ENCODE data around the gene ZNF441. TPM values are rescaled to one million over a fixed set of nuclear protein-coding genes. Genes with fewer than 3 reads are reported as not detected.

Gene ZNF441
- total and polyA plus RNA-seq, 2 of the 13 experiments (the other 11 are each of a cell fraction or from before 2014, with no cell fraction given): 2.8 to 10.0 TPM

DNA sequence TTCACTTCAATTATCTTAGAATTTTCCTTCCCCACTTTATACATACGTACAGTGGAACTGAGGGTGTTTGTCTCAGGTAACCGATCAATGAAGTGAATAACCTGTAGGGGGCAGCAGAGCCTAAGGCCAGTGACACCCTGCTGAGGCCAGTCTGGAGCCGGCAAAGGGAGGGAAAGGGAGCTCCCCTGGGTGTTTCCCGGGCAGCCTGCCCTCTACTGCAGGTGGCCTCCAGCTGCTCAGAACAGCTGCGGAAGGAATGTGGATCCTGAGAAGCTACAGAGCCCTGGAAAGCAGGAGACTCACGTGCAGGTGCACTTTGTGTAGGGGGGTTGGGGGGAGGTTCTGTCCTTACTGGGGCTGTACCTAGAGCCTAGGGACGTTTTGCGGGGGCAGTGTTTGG is 30.7 kb downstream of the ZNF441 start (continued):
- no peak for TF ChIP-seq FOSL1 (CRISPR knock-in tag; IDR thresholded peaks at IDR 0.05; ENCODE audit: borderline replicate concordance)
- TF ChIP-seq SIX4 (CRISPR knock-in tag; IDR thresholded peaks at IDR 0.05): 0 out of 2 replicates have a peak, but pooled peaks have one; percentile 30
- TF ChIP-seq, protein P1, sequence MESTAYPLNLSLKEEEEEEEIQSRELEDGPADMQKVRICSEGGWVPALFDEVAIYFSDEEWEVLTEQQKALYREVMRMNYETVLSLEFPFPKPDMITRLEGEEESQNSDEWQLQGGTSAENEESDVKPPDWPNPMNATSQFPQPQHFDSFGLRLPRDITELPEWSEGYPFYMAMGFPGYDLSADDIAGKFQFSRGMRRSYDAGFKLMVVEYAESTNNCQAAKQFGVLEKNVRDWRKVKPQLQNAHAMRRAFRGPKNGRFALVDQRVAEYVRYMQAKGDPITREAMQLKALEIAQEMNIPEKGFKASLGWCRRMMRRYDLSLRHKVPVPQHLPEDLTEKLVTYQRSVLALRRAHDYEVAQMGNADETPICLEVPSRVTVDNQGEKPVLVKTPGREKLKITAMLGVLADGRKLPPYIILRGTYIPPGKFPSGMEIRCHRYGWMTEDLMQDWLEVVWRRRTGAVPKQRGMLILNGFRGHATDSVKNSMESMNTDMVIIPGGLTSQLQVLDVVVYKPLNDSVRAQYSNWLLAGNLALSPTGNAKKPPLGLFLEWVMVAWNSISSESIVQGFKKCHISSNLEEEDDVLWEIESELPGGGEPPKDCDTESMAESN (CRISPR knock-in tag; conservative IDR thresholded peaks at IDR 0.05): 0 out of 2 replicates have a peak, but pooled peaks have one; percentile 29
- no peak for TF ChIP-seq ONECUT2 (CRISPR knock-in tag; IDR thresholded peaks at IDR 0.05)
- TF ChIP-seq ZNF33B (CRISPR knock-in tag; IDR thresholded peaks at IDR 0.05): 0 out of 2 replicates have a peak, but pooled peaks have one; percentile 27
- no peak for TF ChIP-seq ESRRA (CRISPR knock-in tag; IDR thresholded peaks at IDR 0.05; ENCODE audit: low read depth)
- no peak for TF ChIP-seq MED13 (CRISPR knock-in tag; IDR thresholded peaks at IDR 0.05)
- TF ChIP-seq, protein P2, sequence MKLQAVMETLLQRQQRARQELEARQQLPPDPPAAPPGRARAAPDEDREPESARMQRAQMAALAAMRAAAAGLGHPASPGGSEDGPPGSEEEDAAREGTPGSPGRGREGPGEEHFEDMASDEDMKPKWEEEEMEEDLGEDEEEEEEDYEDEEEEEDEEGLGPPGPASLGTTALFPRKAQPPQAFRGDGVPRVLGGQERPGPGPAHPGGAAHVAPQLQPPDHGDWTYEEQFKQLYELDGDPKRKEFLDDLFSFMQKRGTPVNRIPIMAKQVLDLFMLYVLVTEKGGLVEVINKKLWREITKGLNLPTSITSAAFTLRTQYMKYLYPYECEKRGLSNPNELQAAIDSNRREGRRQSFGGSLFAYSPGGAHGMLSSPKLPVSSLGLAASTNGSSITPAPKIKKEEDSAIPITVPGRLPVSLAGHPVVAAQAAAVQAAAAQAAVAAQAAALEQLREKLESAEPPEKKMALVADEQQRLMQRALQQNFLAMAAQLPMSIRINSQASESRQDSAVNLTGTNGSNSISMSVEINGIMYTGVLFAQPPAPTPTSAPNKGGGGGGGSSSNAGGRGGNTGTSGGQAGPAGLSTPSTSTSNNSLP (IDR thresholded peaks at IDR 0.05; ENCODE audit: low read depth, low read length): peak; percentile 42; the same call in 1 of the 2 replicates
- TF ChIP-seq RCOR2 (CRISPR knock-in tag; IDR thresholded peaks at IDR 0.05): no peak
- peak; percentile 55; the same call in 1 of the 2 replicates for TF ChIP-seq RXRB (CRISPR knock-in tag; IDR thresholded peaks at IDR 0.05; ENCODE audit: borderline replicate concordance)
- peak; percentile 41; the same call in 1 of the 2 replicates for TF ChIP-seq FOXO1 (CRISPR knock-in tag; IDR thresholded peaks at IDR 0.05)
- TF ChIP-seq MXD4 (CRISPR knock-in tag; IDR thresholded peaks at IDR 0.05): peak; percentile 62; the same call in 1 of the 2 replicates
- peak; percentile 73 for TF ChIP-seq SMC3 (IDR thresholded peaks at IDR 0.05; ENCODE audit: low read length)
- 0 out of 2 replicates have a peak, but pooled peaks have one; percentile 24 for TF ChIP-seq FOXC1 (CRISPR knock-in tag; IDR thresholded peaks at IDR 0.05; ENCODE audit: borderline replicate concordance)
- peak in 1 of 2 experiments; percentile 49; a peak in 1 of 4 replicates for TF ChIP-seq KLF16 (CRISPR knock-in tag; IDR thresholded peaks at IDR 0.05)
- no peak for TF ChIP-seq ZNF549 (CRISPR knock-in tag; IDR thresholded peaks at IDR 0.05)
- TF ChIP-seq PPARG (CRISPR knock-in tag; conservative IDR thresholded peaks at IDR 0.05): 0 out of 2 replicates have a peak, but pooled peaks have one; percentile 43
- TF ChIP-seq MXI1 (IDR thresholded peaks at IDR 0.05; ENCODE audit: borderline replicate concordance, low read depth, low read length): peak; percentile 52; the same call in 1 of the 3 replicates
- TF ChIP-seq ZNF792 (CRISPR knock-in tag; IDR thresholded peaks at IDR 0.05): peak; percentile 52; the same call in 1 of the 2 replicates
- no peak for TF ChIP-seq ZFAT (CRISPR knock-in tag; conservative IDR thresholded peaks at IDR 0.05)
- no peak for TF ChIP-seq FOXA1 (IDR thresholded peaks at IDR 0.05)
- TF ChIP-seq FOXA1 (CRISPR knock-in tag; IDR thresholded peaks at IDR 0.05): no peak
- 0 out of 2 replicates have a peak, but pooled peaks have one; percentile 26 for TF ChIP-seq JUND (CRISPR knock-in tag; IDR thresholded peaks at IDR 0.05)
- no peak for TF ChIP-seq MEIS1 (CRISPR knock-in tag; IDR thresholded peaks at IDR 0.05; ENCODE audit: borderline replicate concordance)
- no peak for TF ChIP-seq KDM5A (IDR thresholded peaks at IDR 0.05; ENCODE audit: borderline replicate concordance, low read length)
- no peak for TF ChIP-seq ZNF747 (CRISPR knock-in tag; IDR thresholded peaks at IDR 0.05; ENCODE audit: borderline replicate concordance)
- TF ChIP-seq SKI (IDR thresholded peaks at IDR 0.05; ENCODE audit: partially characterized antibody): no peak
- TF ChIP-seq, protein P3, sequence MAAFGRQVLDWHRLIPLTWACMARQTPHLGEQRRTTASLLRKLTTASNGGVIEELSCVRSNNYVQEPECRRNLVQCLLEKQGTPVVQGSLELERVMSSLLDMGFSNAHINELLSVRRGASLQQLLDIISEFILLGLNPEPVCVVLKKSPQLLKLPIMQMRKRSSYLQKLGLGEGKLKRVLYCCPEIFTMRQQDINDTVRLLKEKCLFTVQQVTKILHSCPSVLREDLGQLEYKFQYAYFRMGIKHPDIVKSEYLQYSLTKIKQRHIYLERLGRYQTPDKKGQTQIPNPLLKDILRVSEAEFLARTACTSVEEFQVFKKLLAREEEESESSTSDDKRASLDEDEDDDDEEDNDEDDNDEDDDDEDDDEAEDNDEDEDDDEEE (CRISPR knock-in tag; IDR thresholded peaks at IDR 0.05): no peak
- no peak for TF ChIP-seq HMG20A (CRISPR knock-in tag; IDR thresholded peaks at IDR 0.05; ENCODE audit: borderline replicate concordance)
- no peak for TF ChIP-seq SCMH1 (CRISPR knock-in tag; IDR thresholded peaks at IDR 0.05; ENCODE audit: borderline replicate concordance)

Data from HepG2 (cell line).